HG03060 (cell line): Measurements from ENCODE around the gene CINP.

Experiments
- ATAC-seq: cut with Tn5 transposase; IDR thresholded peaks from one replicate; pipeline ENCODE4 v1.9.1; 2021; ENCODE audit warnings: low read depth, moderate number of reproducible peaks; ENCODE audit not compliant: unreplicated experiment

Gene CINP

DNA sequence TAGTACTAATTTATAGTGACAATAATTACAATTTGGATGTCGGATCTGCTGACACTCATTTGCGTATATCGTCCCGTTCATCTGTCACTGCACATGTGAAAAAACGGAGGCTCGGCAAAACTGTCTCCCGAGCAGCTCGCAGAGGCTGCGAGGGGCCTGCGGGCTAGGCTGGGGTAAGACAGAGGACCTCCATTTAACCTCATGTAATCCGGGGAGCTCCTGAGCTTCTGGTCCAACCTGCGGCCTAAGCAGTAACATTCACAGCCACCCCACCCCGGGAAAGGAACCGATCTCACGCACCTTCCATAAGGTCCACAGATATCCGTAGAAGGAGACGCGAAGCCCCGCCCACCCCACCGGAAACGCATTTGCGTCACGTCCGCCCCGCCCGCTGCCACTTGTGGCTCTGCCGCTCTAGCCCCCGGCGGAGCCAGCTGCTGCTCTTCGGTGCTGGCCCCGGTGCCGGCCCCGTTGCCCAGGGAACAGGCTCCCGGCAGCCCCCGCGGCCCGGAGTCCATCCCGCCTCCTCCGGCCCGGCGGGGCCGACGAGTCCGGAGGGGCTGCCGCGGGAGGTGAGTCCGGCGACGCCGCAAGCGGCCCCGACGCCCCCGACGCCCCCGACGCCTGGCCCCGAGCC is at the start of gene CINP, which contains the start of gene TECPR2:
Gene CINP (minus strand): TSS at position 346 of the 637 bp plus-strand sequence. CDS start 39 bp downstream, at position 307.
Gene TECPR2 (plus strand): TSS at position 397 of the 637 bp plus-strand sequence. CDS start 13,781 bp downstream, outside the sequence.
- peak; percentile 51 for ATAC-seq

DNA sequence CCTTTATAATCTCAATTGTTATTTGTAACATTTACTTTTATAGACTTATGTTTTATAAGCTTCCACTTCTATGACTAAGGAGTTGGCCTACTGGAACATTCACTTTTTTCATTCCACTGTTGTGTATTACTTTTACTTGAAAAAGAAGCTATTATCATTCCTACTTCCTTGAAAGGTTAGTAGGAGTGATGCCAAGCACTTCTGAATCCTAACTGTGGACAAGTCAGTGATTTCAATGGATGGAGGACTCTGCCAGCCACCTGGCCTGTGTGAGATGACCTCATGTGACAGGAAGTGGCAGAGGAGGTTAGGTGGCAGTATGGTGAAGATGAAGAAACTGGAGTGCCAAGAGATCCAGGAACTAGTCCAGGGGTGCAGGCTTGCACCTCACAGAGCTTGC is 46.0 kb upstream of the CINP start:
- ATAC-seq = no peak

- ATAC-seq = no peak
These were observed 44.6 kb upstream of the CINP start for GRCh38 chr14:102407258-102407657.

DNA sequence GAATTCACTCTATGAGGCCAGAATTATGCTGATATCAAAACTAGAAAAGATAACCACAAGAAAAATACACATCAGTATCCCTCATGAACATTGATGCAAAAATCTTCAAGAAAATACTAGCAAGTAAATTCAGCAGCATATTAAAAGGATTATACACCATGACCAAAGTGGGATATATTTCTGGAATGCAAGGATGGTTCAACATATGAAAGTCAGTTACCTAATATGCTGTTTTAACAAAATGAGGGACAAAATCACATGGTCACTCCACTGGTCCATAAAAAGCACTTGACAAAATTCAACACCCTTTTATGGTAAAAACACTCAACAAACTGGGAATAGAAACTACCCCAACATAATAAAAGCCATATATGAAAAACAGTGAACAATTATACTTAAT is 40.3 kb upstream of the CINP start:
- ATAC-seq = no peak

DNA sequence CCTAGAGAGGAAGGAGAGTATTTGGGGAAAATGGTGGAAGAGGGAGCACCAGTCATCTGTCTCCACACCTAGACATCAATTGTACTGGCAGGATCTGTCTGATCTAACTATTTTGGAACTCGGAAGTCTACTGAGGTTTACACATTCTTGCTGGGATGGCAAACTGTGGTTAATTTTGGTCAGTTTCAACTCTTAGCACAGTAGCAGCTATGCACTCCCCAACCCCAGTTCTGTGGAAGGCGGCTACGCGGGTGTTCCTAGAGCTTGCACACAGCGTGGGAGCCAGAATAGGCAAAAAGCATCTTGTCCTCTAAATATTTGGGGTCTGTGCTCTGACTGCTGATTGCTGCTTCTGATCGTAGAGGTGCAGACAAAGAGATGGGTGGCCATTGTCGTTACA is 33.8 kb upstream of the CINP start:
- ATAC-seq = no peak

DNA sequence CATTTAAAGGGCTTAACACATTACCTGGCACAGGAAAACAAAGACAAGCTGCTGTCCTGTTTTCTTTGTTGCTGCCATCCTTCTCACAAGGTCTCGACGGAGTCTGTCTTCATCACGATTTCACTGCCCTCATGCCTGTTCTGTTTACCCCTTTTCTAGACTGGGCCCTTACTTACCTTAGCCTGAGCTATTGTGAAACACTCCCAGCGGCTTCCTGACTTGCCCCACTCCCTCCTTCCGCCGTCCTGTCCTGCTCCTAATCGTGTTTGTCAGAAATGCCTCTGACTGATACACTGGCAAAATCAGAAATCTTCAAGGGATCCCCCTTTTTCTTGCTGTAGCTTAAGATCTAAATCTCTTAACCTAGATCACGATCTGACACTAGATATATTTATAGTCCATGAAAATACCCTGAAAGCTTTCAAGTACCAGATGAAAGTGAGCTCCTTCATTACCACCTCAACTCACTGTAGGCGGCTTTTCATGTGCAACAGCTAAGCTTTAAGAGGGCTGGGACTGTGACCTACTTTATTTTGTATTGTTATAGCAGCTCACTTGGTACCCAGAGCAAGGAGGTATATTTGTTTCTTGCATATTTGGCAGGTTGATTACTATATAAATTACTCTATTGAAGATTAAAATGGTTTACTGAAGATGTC is 32.2 kb upstream of the CINP start:
- ATAC-seq = no peak

DNA sequence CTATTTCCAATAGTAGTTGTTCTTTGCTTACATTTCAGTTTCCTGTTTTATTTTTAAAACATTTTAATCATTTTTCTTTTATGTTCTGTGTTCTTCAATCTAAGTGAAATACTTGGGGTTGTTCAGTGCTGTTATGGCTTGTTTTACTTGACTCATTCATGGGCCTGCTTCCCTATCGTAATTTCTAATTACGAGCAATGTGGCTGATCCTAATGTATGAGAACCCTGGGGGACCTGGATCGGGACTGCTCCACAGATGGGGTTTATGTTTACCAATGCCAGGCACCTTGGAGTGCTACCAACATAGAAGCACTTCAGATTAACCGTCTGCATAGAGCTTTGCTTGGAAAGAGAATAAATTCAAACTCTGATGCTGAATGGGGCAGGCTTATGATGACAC is 29.8 kb upstream of the CINP start:
- no peak for ATAC-seq

- ATAC-seq = no peak
These were observed 27.6 kb upstream of the CINP start for GRCh38 chr14:102390064-102390855.

- ATAC-seq = no peak
These were observed 26.6 kb upstream of the CINP start for GRCh38 chr14:102389246-102389645.

GRCh38 chr14:102387086-102387485 is 24.4 kb upstream of the CINP start:
- no peak for ATAC-seq

DNA sequence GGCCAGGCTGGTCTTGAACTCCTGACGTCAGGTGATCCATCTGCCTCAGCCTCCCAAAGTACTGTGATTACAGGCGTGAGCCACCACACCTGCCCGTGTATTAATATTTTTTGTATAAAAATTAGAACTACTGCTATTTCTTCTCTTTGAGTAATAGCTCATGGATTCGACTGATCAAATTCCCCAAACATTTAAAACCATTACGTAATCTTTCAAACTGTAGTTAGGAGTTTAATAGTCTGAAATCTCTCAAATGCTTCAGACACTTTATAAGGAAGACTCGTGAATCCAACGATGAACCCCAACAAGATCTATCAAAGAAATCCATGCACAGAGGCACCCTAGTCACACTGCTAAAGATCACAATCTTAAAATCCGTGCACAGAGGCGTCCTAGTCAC is 16.1 kb upstream of the CINP start:
- ATAC-seq = no peak

DNA sequence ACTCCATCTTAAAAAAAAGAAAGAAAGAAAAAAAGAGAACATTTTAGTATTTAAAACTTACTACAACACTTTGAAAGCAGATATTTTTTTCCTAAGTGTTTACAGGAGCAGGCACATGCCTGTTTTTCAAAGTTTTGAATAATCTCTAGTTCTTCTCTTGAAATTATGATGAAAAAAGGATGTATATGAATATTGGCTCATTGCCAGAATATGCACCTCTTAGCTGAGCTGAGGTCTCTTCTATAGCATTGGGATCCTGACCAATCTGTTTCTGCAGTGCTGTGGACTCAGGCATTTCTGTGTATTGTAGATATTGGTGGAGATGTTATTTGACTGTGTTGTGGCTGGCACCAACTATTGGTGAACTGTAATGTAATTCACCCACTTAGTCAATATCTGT is 15.0 kb upstream of the CINP start:
- ATAC-seq = no peak

DNA sequence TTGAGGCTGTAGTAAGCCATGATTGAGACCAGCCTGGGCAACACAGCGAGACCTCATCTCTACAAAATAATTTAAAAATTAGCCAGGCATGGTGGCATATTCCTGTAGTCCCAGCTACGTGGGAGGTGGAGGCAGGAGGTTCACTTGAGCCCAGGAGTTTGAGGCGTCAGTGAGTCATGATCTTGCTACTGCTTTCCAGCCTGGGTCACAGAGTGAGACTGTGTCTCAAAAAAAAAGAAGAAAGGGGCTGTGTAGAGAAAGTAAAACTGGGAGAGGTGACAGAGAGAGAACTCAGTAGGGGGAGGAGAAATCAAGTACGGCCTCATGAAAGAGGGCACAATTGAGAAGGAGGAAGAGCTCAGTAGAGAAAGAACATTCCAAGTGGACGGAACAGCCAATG is 12.4 kb upstream of the CINP start:
- ATAC-seq = no peak

- no peak for ATAC-seq
These were observed 11.6 kb upstream of the CINP start for GRCh38 chr14:102374264-102374663.

GRCh38 chr14:102373110-102373509 is 10.4 kb upstream of the CINP start:
- ATAC-seq = no peak

GRCh38 chr14:102371361-102371760 is 8.7 kb upstream of the CINP start:
- ATAC-seq = no peak

DNA sequence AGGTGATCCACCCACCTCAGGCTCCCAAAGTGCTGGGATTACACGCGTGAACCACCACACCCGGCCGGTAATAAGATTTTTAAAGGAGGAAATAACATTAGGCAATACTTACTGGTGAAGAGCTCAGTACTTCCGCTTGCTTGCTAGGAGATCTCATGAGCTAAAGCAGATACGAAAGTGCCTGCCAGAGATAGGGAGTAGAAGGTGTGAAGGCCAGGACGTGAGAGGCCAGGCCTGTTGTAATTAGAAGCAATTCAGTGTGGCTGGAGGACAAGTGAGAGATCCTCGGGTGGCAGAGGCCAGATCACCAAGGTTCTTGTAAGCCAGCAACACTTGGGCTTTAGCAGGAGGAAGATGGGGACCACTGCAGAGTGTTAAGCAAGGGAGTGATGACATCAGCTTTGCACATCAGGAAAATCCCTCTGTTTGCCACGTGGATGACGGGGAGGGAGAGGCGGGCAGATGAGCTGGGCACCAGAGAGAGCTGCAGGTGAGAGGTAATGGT is 7.7 kb upstream of the CINP start:
- no peak for ATAC-seq

- ATAC-seq = no peak
These were observed 673 bp upstream of the CINP start for GRCh38 chr14:102363182-102363943.

DNA sequence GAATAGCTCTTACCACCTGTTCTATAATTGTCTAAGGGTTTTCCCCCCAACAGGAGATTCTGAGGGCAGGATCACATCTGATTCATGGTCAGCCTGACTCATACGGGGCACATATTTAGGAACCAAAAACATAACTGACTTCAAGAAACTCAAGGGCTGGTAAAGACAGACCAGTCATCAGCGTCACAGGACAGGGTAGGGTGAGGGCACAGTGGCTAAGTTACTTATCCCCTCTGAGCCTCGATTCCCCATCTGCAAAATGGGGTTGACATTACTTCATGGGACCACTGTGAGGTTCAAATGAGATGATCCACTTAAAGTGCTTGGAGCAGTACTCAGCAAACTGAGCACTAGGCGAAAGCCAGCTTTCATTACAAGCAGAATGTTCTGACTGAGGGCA is 606 bp downstream of the CINP start:
- no peak for ATAC-seq

DNA sequence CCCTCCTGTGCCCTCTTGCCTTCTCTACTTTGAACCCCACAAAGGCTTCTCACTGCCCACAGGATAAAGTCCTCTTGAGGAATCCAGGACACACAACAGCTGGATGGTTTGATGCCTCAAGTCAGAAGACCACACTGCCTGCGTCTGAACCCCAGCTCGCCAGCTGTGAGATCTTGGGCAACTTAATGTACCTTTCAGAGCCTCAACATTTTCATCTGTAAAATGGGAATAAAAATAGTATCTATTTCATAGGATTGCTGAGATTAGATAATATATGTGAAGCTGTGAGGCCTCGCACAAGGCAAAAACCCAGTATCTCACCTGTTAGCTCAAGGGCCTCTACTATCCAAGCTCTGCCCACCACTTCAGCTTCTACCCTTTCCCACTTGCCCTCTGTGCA is 2.3 kb downstream of the CINP start:
- ATAC-seq = no peak

- ATAC-seq = no peak
These were observed 3.3 kb downstream of the CINP start for GRCh38 chr14:102359341-102359740.
